Measurements from ENCODE around the gene SALL1. TPM values are rescaled to one million over a fixed set of nuclear protein-coding genes. Genes with fewer than 3 reads are reported as not detected.

SALL1 gene
- total RNA-seq, 4 donors from 2014 or later: 0.09 to 0.19 TPM; not detected in 2

DNA sequence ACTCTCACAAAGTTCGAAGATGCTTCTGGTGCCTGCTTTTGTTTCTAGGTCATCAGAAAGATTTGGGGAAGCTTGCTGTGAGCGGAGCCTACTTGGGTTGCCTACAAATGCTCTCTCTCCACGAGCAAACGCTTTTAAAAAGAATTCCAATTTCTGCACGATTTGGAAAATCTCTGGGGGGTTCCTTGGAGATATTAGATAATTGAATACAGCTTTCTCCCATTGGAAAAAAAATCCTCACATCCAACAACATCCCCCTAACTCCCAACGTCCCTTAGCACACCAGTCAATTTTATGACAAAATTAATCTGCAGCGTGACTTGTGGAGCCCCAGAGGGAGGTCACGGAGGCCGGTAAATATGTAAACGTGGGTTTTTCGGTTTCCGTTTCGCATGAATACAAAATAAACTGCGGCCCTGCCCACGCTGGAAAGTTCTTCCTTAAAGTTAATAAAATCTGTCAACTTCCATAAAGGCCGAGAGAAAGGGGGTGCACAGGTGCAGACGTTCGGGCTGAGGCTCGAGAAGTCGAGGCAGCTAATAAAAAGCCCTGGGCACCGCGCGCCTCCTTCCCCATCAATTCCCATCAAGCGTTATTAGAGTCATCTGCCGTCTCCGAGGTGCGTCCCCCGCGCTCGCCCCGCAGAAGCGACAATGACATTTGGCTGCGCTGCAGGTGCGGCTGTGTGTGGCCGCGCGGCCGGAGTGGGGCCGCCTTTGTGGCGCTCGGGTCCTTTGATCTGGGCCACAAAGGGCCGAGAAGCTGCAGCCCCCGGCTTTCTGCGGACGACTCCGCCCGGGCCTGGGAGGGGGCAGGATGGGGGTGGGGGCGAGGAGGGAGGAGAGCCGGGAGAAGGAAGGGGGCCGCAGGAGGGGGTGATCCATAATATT is 37.6 kb downstream of the SALL1 start:
- TF ChIP-seq, protein P1, sequence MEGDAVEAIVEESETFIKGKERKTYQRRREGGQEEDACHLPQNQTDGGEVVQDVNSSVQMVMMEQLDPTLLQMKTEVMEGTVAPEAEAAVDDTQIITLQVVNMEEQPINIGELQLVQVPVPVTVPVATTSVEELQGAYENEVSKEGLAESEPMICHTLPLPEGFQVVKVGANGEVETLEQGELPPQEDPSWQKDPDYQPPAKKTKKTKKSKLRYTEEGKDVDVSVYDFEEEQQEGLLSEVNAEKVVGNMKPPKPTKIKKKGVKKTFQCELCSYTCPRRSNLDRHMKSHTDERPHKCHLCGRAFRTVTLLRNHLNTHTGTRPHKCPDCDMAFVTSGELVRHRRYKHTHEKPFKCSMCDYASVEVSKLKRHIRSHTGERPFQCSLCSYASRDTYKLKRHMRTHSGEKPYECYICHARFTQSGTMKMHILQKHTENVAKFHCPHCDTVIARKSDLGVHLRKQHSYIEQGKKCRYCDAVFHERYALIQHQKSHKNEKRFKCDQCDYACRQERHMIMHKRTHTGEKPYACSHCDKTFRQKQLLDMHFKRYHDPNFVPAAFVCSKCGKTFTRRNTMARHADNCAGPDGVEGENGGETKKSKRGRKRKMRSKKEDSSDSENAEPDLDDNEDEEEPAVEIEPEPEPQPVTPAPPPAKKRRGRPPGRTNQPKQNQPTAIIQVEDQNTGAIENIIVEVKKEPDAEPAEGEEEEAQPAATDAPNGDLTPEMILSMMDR (IDR thresholded peaks at IDR 0.05): no peak
- DNase-seq (ENCODE audit: low spot score): no peak
- ATAC-seq (ENCODE audit: low FRiP score): no peak

DNA sequence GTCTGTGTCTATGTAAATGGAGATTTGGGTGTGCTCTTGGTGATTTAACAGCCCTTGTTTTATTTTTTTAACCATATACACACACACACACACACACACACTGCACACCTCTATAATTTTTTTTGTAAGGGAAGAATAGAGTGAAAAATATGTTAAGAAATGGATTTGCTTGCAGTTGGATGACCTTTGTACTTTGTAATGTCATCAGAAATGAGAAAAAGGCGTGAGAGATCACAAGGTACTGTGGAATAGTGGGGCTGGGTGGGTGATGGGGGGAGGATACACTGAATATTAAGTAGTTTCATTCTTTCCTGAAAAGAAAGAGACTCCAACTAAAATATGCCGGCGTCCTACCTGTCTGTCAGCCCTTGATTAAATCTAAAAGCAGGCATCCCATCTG is 38.7 kb downstream of the SALL1 start:
- TF ChIP-seq, protein P1 (IDR thresholded peaks at IDR 0.05): no peak
- ATAC-seq (ENCODE audit: low FRiP score) (no peak), DNase-seq (ENCODE audit: low spot score) (no peak)

DNA sequence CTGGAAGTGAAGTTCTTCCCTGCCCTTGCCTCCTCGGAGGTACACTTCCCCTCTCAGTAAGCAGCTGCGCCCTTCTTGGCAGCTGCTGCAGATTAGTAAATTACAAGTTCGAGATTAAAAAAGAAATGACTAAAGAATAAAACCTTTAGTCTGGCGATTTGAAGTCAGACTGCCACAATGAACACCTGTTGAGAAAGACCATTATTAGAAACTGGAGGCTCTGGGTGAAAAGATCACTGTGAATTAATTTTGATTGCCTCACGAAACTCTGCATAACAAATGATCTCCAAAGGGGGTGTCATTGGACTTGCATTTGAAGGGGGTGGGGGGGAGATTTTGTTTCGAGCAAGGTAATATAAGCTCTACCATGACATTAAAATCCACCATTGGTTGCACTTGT is 39.3 kb downstream of the SALL1 start:
- DNase-seq (ENCODE audit: low spot score) (no peak), ATAC-seq (ENCODE audit: low FRiP score) (no peak)
- TF ChIP-seq, protein P1 (IDR thresholded peaks at IDR 0.05): no peak

DNA sequence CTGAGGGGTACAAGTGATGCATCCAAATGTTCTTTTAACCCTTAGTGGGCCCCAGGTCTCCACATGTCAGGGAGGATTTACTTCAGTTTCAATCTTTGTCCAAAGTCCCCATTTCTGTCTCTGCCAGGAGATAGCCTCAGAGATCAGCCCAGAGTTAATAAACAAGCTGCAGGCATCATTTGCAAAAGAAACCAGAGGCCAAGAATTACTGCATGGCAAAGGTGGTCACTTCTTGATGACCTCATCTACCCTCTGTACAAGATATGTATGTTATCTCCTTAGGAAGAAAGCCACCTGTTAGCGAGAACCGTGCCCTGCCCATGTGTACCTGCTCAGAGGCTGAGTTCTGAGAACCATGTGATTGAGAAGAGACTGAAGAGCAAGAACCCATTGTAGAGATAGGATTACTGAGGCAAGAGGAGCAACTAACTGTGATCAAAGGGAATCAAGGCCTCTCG is 40.3 kb downstream of the SALL1 start:
- ATAC-seq (ENCODE audit: low FRiP score): no peak
- TF ChIP-seq, protein P1 (IDR thresholded peaks at IDR 0.05): no peak
- DNase-seq (ENCODE audit: low spot score): no peak

DNA sequence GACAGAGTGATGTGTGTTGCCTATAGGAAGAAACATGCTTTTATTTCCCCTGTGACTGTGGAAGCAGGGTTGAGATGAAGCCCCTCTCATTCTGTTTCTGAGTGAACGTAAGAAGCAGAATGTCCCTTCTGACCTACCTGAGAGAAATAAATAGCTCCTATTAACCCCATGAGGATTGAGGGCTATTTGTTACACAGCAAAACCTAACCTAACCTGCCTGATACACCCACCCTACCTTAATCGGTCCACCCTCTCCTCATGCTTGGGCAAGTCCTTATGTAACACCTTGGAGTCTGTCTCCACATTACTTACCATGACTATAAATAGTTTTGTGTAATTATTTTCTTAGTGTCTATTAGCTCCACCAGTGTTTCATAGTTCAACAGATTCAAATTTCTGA is 41.9 kb downstream of the SALL1 start:
- TF ChIP-seq, protein P1 (IDR thresholded peaks at IDR 0.05): no peak
- DNase-seq (ENCODE audit: low spot score) (no peak), ATAC-seq (ENCODE audit: low FRiP score) (no peak)

DNA sequence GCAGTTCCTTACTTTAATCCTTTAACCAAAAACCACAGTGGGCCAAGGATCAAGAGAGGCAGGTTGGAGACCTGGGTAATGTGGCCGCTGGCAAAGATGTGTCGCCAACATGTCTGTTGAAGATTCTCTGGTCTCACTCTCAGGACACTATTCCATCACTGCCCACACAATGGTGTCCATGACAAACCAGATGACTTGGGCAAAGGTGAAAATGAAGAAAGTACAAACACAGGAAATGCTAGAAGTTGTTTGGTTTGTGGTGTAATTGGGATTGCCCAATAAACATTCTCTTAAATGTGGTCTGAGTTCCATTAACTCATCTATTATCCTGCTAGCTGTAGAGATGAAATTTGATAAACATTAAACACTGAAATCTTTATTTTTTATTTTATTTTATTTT is 43.3 kb downstream of the SALL1 start:
- no peak for DNase-seq (ENCODE audit: low spot score)
- ATAC-seq (ENCODE audit: low FRiP score): no peak
- TF ChIP-seq, protein P1 (IDR thresholded peaks at IDR 0.05): no peak

DNA sequence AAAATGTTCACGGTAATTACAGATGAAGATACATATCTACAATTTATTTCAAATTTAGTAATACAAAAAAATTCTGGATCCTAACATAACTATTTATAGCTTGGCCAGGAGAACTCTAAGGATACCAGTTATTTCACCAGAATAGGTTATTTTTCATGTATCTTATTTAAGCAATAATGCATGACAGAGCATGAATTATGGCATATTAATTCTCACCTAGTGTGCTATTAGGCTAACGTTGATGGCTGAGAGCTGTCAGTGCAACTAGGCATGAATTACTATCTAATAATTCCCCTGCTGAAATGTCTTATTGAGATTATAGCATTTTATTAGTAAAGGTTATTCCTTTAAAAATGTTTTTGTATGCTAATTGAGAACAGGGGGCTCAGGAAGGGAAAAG is 44.5 kb downstream of the SALL1 start:
- TF ChIP-seq, protein P1 (IDR thresholded peaks at IDR 0.05): no peak
- DNase-seq (ENCODE audit: low spot score) (no peak), ATAC-seq (ENCODE audit: low FRiP score) (no peak)
